ENCODE data around the gene DESI2.
"Not testable (repeated sequence)": the region's sequence is repeated elsewhere in the genome, so short reads cannot be mapped to it uniquely, and the experiment has no call there.

GRCh38 chr1:244666672-244667418 lies 13.9 kb downstream of the DESI2 start:
- not testable (repeated sequence) for TF ChIP-seq CTCF (IDR thresholded peaks at IDR 0.05; ENCODE audit: insufficient read depth, low read length, poor library complexity, severe bottlenecking); EZH2phosphoT487 (conservative IDR thresholded peaks at IDR 0.05; ENCODE audit: low read length)

Measured in SU-DHL-6 (cell line).